Measurements from ENCODE around the gene TRAPPC6A. TPM values are rescaled to one million over a fixed set of nuclear protein-coding genes. Genes with fewer than 3 reads are reported as not detected.

The TRAPPC6A gene
- total and polyA plus RNA-seq, 2 of the 4 experiments (the other 2 are of a cell fraction), result 4.1 to 13.4 TPM

DNA sequence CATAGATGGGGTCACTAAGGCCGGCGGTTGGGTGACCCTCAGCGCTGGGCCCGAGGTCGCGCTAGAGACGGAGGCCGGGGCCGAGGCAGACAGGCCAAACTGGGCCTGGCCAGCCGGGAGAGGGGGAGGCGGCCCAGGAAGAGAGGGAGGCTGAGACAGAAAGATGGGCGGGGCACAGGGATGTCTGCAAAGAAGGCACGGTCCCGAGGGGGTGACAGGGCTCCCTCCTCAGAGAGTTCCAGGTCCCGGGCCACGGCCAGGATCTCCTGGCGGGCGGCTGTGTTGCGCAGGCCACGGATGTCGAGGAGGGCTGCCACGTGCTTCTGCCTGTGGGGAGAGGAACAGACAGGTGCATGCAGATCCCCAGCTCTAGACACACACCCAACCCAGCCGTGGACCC is 35.0 kb upstream of the TRAPPC6A start:
- Histone ChIP-seq H2BK15ac (ENCODE audit: low read depth, low read length) (no peak overlapping the region), H2AFZ (replicated peaks; ENCODE audit: low read length, poor library complexity) (no peak overlapping the region), H3K9me3 (ENCODE audit: control insufficient read depth, insufficient read depth, low read length) (no peaks in the 10 kb centered on the region), H2AK5ac (ENCODE audit: low read depth, low read length) (no peak overlapping the region), H3K9me1 (ENCODE audit: insufficient read depth, low read length) (no peaks in the 10 kb centered on the region), H3K4me1 (ENCODE audit: control insufficient read depth, insufficient read depth, low read length) (peaks cover 3% of the 10 kb centered on the region; the same call in 1 of the 2 replicates), H3K79me1 (ENCODE audit: low read depth in 1 of 2, low read length in 2 of 2) (no peaks in the 10 kb centered on the region), H3K36me3 (ENCODE audit: control insufficient read depth, insufficient read depth, low read length) (no peaks in the 10 kb centered on the region), H3K27ac (ENCODE audit: insufficient read depth, low read length) (no peak overlapping the region), H3K4me2 (ENCODE audit: low read depth, low read length) (no peak overlapping the region), H2AK9ac (replicated peaks; ENCODE audit: low read depth, low read length, poor library complexity) (no peak overlapping the region), H4K8ac (ENCODE audit: low read depth in 2 of 2, low read length in 2 of 2) (no peak overlapping the region), H3K14ac (replicated peaks; ENCODE audit: low read depth, low read length) (no peak overlapping the region), H3K4ac (ENCODE audit: low read depth, low read length) (no peak overlapping the region), H3K27me3 (ENCODE audit: control insufficient read depth, insufficient read depth, low read length) (peaks cover 50% of the 10 kb centered on the region), H3K23ac (ENCODE audit: low read depth, low read length) (no peak overlapping the region), H4K5ac (ENCODE audit: low read depth, low read length) (no peak overlapping the region), H4K91ac (ENCODE audit: insufficient read depth, low read depth, low read length) (no peak overlapping the region), H4K20me1 (ENCODE audit: insufficient read depth, low read length) (no peaks in the 10 kb centered on the region), H3K56ac (ENCODE audit: extremely low read depth, insufficient read depth, low read length) (no peak overlapping the region), H3K4me3 (ENCODE audit: insufficient read depth, low read depth, low read length) (no peak overlapping the region), H2BK120ac (ENCODE audit: low read depth, low read length) (no peak overlapping the region), H3K18ac (ENCODE audit: low read depth, low read length) (no peak overlapping the region), H3K9ac (ENCODE audit: low read depth, low read length) (no peak overlapping the region), H2BK5ac (ENCODE audit: low read depth, low read length, poor library complexity, severe bottlenecking) (no peak overlapping the region), H2BK20ac (ENCODE audit: low read depth, low read length) (no peak overlapping the region)
- POLR2A ChIA-PET (ENCODE audit: unreplicated experiment), result no interaction called here
- in situ Hi-C loops (cut with MboI; ENCODE audit: low sequenced_read_pairs), result no loop called here
- intact Hi-C loops (cut with micrococcal nuclease), result no loop called here
- WGBS, 2 experiments (ENCODE audit: extremely low coverage in 2 of 2, insufficient read length in 1 of 2), result 66% methylated on average over 11 of the region's 23 CpGs; no CpG with 5 or more reads in 1 of the 2 experiments
- ATAC-seq (ENCODE audit: low read depth) (no peak), DNase-seq (no peak)
- TF ChIP-seq CHD1 (IDR thresholded peaks at IDR 0.05; ENCODE audit: low read depth, low read length), result no peak
- TF ChIP-seq MXI1 (IDR thresholded peaks at IDR 0.05; ENCODE audit: borderline replicate concordance, low read depth, low read length), result no peak
- TF ChIP-seq, protein P1, sequence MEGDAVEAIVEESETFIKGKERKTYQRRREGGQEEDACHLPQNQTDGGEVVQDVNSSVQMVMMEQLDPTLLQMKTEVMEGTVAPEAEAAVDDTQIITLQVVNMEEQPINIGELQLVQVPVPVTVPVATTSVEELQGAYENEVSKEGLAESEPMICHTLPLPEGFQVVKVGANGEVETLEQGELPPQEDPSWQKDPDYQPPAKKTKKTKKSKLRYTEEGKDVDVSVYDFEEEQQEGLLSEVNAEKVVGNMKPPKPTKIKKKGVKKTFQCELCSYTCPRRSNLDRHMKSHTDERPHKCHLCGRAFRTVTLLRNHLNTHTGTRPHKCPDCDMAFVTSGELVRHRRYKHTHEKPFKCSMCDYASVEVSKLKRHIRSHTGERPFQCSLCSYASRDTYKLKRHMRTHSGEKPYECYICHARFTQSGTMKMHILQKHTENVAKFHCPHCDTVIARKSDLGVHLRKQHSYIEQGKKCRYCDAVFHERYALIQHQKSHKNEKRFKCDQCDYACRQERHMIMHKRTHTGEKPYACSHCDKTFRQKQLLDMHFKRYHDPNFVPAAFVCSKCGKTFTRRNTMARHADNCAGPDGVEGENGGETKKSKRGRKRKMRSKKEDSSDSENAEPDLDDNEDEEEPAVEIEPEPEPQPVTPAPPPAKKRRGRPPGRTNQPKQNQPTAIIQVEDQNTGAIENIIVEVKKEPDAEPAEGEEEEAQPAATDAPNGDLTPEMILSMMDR (conservative IDR thresholded peaks at IDR 0.05; ENCODE audit: low read depth, low read length), result no peak
- no peak for TF ChIP-seq RAD21 (IDR thresholded peaks at IDR 0.05; ENCODE audit: low read length)
- no peak for TF ChIP-seq MAZ (IDR thresholded peaks at IDR 0.05; ENCODE audit: borderline replicate concordance, low read depth, low read length)
- TF ChIP-seq CEBPB (IDR thresholded peaks at IDR 0.05; ENCODE audit: low read depth, low read length), result no peak
- TF ChIP-seq SMC3 (IDR thresholded peaks at IDR 0.05; ENCODE audit: low read depth, low read length), result no peak
- TF ChIP-seq RCOR1 (IDR thresholded peaks at IDR 0.05; ENCODE audit: insufficient replicate concordance, low read length), result no peak
- TF ChIP-seq BHLHE40 (IDR thresholded peaks at IDR 0.05; ENCODE audit: low read depth, low read length), result no peak
- TF ChIP-seq, protein P2, sequence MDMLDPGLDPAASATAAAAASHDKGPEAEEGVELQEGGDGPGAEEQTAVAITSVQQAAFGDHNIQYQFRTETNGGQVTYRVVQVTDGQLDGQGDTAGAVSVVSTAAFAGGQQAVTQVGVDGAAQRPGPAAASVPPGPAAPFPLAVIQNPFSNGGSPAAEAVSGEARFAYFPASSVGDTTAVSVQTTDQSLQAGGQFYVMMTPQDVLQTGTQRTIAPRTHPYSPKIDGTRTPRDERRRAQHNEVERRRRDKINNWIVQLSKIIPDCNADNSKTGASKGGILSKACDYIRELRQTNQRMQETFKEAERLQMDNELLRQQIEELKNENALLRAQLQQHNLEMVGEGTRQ (IDR thresholded peaks at IDR 0.05; ENCODE audit: low read depth, low read length), result no peak
- TF ChIP-seq FOS (IDR thresholded peaks at IDR 0.05; ENCODE audit: low read depth, low read length), result no peak
- no peak for TF ChIP-seq ELK1 (IDR thresholded peaks at IDR 0.05; ENCODE audit: borderline replicate concordance, low read depth, low read length)
- TF ChIP-seq POLR2A (IDR thresholded peaks at IDR 0.05; ENCODE audit: low read depth, low read length), result no peak
- no peak for TF ChIP-seq MAFK (IDR thresholded peaks at IDR 0.05; ENCODE audit: low read depth, low read length)
- no peak for TF ChIP-seq NFE2L2 (IDR thresholded peaks at IDR 0.05; ENCODE audit: low read depth, low read length)
- no peak for TF ChIP-seq RFX5 (IDR thresholded peaks at IDR 0.05; ENCODE audit: low read depth, low read length)
- CTCF ChIA-PET, result no interaction called here
- dilution Hi-C loops (cut with HindIII; ENCODE audit: low sequenced_read_pairs, unreplicated experiment), result no loop called here
- BruUV-seq (replicated peaks), result no TSS peak

All from IMR-90 (cell line).